Stimulated activated effector memory CD8-positive, alpha-beta T cell treated with anti-CD3 and anti-CD28 coated beads, Interleukin-12 subunit alpha, Interleukin-12 subunit beta, amount 100 ng/mL, for 72 hours (primary cell): ENCODE data around the gene RPS6KA2.
"Not testable (repeated sequence)": the region's sequence is repeated elsewhere in the genome, so short reads cannot be mapped to it uniquely, and the experiment has no call there.

Experiments used
- ATAC-seq: fragments of 150-1000 bp; cut with Tn5 transposase; 2 replicates; pipeline ENCODE4 v1.10.0; 2021
- DNase-seq, 2 donors: peaks; one replicate each; pipeline ENCODE4 v3.0.0; 2021 to 2022; ENCODE audit warnings: low spot score in 2 of 2
- H3K27ac Mint-ChIP-seq: one replicate; pipeline ENCODE4 v1.8.0; 2022; ENCODE audit warnings: mild to moderate bottlenecking, mixed read lengths
- H3K36me3 Mint-ChIP-seq: one replicate; pipeline ENCODE4 v1.8.0; 2022; ENCODE audit warnings: mild to moderate bottlenecking, mixed read lengths
- H3K4me1 Mint-ChIP-seq: one replicate; pipeline ENCODE4 v1.8.0; 2022; ENCODE audit warnings: mixed read lengths
- H3K4me3 Mint-ChIP-seq: one replicate; pipeline ENCODE4 v1.8.0; 2022; ENCODE audit warnings: mild to moderate bottlenecking, mixed read lengths
- H3K9me3 Mint-ChIP-seq: one replicate; pipeline ENCODE4 v1.8.0; 2022; ENCODE audit warnings: mixed read lengths

The RPS6KA2 gene

DNA sequence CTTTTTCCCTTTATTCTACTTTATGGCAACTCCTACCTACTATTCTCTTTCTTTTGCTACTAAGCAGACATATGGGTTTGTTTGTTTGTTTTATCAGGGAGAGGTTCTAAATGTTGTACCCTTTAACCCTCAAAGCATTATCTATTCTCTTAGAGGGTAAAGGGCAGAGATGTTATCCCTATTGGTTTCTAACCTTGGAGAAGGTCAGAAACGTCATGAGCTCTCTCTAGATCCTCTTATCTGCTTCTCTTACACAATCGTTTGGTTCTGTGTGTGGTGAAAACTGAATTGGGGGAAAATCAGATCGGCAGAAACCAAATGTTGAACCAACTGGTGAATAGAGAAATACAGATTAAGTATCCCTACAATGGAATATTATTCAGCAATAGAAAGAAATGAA lies 237.9 kb downstream of the RPS6KA2 start:
- no peaks in the 10 kb centered on the region for H3K9me3 Mint-ChIP-seq
- DNase-seq: no peak
- no peak overlapping the region for H3K27ac Mint-ChIP-seq
- H3K36me3 Mint-ChIP-seq: no peaks in the 10 kb centered on the region
- no peaks in the 10 kb centered on the region for H3K4me1 Mint-ChIP-seq
- H3K4me3 Mint-ChIP-seq: no peak overlapping the region
- ATAC-seq: no peak

DNA sequence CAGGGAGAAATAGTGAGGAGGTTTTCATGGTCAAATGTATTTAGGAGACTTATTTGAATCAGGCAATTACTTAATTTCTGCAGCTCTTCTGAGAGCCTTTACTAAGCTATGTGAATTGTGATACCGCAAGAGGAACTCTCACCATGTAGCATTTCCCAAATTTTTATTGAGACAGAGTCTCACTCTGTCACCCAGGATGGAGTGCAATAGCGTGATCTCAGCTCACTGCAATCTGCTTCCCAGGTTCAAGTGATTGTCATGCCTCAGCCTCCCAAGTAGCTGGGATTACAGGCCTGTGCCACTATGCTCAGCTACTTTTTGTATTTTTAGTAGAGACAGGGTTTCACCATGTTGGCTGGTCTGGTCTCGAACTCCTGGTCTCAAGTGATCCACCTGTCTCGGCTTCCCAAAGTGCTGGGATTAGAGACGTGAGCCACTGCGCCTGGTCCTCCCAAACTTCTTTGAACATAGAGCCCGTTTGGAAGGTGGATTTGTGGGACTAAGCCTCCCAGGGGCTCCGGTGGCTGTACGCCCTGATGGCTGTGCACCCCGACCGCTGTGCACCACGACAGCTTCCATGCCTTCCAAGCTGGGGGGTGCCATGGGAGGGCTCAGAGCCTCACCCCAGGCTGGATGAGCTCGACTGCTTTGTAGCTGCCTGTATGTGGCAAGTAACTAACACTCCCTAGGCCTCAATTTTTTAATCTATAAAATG lies 238.6 kb downstream of the RPS6KA2 start:
- ATAC-seq (no peak), DNase-seq (no peak)
- Mint-ChIP-seq H3K36me3 (no peaks in the 10 kb centered on the region), H3K27ac (no peak overlapping the region), H3K4me1 (peaks cover 5% of the 10 kb centered on the region), H3K4me3 (no peak overlapping the region), H3K9me3 (no peaks in the 10 kb centered on the region)

DNA sequence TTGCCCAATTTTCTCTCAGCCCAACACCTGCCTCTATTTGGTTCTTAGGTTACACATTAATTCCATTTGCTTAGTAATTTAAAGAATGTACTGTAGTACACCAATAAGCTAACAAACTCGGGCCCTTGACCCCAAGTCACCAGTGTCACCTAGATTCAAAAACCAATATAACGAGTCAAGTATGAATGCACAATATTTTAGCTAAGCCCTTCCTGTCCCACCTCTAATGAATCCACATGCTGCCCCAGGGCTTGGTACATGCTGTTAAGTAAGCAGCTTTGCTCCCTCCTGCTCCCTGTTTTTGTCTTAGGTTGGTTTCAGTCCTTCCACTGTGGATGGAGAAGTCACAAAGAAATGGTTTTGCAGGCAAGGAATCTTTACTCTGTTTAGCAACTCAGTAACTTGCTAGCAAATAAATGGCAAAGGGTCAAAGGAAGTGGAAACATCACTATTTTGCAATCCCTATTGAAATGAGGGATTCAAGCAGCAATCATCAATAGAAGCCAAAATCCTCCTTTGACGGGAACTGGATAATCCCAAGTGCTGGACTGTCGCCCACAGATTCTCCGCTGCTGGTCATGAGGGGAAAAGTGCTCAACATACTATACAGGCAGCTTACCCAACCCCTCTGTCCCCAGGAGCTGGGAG lies 239.3 kb downstream of the RPS6KA2 start:
- DNase-seq (no peak), ATAC-seq (no peak)
- H3K4me1 Mint-ChIP-seq: peaks cover 5% of the 10 kb centered on the region
- no peak overlapping the region for H3K27ac Mint-ChIP-seq
- H3K9me3 Mint-ChIP-seq: no peaks in the 10 kb centered on the region
- H3K36me3 Mint-ChIP-seq: no peaks in the 10 kb centered on the region
- H3K4me3 Mint-ChIP-seq: no peak overlapping the region

DNA sequence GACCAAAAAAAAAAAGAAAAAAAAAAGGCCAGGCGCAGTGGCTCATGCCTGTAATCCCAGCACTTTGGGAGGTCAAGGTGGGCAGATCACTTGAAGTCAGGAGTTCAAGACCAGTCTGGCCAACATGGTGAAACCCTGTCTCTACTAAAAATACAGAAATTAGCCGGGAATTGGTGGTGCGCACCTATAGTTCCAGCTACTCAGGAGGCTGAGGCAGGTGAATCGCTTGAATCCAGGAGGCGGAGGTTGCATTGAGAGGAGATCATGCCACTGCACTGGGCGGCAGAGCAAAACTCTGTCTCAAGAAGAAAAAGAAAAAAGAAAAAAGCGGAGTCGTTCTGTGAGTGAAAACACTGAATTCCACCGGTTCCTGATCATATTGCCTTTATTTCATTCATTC lies 240.0 kb downstream of the RPS6KA2 start:
- not testable (repeated sequence) for H3K4me3 Mint-ChIP-seq, H3K4me1 Mint-ChIP-seq, H3K27ac Mint-ChIP-seq, H3K9me3 Mint-ChIP-seq, ATAC-seq, DNase-seq, H3K36me3 Mint-ChIP-seq

DNA sequence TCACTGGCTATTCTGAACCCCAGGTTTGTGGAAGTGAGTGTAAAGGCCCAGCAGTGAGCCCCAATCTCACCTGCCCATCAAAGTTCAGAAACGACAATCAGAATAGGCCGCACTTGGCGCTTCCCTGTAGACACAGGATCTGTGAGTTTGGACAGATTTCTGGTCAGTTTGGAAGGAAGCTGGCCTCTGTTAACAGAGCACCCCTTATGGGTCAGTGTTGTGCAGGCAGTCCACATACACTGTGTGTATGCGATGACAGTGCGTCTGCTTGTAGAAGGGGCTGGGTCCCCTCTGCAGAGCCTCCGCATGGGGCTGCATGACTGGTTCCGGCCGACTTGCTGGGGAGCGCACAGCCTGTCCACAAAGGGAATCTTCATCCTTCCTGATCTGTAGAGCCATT lies 240.9 kb downstream of the RPS6KA2 start:
- no peaks in the 10 kb centered on the region for H3K9me3 Mint-ChIP-seq
- H3K4me1 Mint-ChIP-seq: peaks cover 11% of the 10 kb centered on the region
- no peak for DNase-seq
- no peak overlapping the region for H3K27ac Mint-ChIP-seq
- no peak overlapping the region for H3K4me3 Mint-ChIP-seq
- ATAC-seq: no peak
- no peaks in the 10 kb centered on the region for H3K36me3 Mint-ChIP-seq

DNA sequence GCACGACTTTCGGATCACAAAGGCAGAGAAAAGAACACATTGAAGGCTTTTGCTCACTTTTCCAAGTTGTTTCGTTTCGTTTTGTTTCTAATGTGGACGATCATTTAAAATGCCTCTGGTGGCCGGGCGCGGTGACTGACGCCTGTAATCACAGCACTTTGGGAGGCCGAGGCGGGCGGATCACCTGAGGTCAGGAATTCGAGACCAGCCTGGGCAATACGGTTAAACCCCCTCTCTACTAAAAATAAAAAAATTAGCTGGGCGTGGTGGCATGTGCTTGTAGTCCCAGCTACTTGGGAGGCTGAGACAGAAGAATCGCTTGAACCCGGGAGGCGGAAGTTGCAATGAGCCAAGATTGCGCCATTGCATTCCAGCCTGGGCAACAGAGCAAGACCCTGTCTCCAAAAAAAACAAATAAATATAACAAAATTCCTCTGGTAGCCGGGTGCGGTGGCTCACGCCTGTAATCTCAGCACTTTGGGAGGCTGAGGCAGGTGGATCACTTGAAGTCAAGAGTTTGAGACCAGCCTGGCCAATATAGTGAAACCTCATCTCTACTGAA lies 243.2 kb downstream of the RPS6KA2 start:
- Mint-ChIP-seq H3K4me1 (peaks cover 12% of the 10 kb centered on the region), H3K27ac (peak overlapping the region; percentile 54), H3K4me3 (peak overlapping the region; percentile 85)
- not testable (repeated sequence) for H3K36me3 Mint-ChIP-seq, DNase-seq, ATAC-seq, H3K9me3 Mint-ChIP-seq

DNA sequence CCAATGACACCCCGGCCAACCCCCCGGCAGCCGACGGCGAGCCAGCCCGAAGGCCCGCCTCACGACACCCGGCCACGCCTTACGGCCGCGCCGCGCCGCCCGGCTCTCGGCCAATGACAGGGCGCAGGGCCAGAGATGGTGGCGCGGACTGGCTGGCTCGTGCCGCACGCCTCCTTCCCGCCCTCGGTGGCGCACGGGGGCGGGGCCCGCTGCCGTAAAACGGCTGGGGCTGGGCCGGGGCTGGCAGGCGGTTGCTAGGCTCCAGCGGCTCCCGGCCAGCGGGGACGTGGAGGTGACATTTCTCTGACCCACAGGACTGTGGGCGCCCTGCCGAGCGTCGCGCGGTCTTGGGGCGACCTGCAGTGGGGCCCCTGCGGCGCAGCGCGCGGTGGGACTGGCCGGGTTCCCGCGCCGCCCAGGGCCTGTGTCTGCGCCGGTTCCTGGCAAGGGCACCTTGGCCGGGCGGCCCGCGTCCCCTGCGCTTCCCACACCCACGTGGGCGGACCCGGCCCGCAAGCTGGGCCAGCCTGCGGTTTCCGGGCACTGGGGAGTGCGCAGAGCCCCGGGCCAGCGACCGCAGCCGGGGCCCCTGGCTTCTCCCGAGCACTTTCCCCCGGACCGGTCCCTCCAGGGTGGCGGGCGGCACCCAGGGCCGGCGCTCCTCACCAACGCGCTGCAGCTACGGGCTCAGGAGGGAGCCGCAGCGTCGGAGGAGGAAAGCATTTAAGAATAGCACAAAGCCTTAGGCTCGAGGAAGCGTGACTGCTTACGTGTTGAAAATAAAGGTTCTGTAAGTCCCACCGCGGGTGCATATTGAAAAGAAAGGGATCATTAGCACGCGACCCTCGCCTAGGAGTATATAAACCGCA lies 243.9 kb downstream of the RPS6KA2 start, which contains the start of gene MPC1:
TSS of gene MPC1 (minus strand) at position 8 of the 869 bp plus-strand sequence. CDS start 64 bp downstream, outside the sequence.
- no peaks in the 10 kb centered on the region for H3K36me3 Mint-ChIP-seq
- H3K4me1 Mint-ChIP-seq: peaks cover 12% of the 10 kb centered on the region
- ATAC-seq (peak; percentile 96), DNase-seq (peak; percentile 95)
- H3K9me3 Mint-ChIP-seq: no peaks in the 10 kb centered on the region
- H3K27ac Mint-ChIP-seq: peak within 1 kb of the TSS; percentile 54
- peak within 1 kb of the TSS; percentile 85 for H3K4me3 Mint-ChIP-seq

DNA sequence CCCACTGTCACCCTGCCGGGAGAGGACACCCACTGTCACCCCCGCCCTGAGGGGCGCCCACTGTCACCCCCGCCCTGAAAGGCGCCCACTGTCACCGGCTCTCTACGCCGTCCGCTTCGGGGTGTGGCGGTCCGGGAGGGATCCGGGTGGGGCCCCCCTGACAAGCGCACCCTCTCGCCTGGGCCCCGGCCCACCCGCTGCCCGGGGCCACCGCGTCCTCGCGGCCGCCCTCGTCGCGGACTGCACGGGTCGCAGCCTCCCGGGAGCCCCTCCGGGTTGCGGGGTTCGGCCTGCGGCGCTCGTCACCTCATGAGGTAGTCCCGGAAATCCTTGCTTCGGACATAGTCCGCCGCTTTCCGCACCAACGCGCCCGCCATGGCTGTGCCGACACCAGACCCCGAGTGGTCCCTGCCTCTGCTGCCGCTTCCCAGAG lies 244.5 kb downstream of the RPS6KA2 start:
- Mint-ChIP-seq H3K4me1 (peaks cover 12% of the 10 kb centered on the region), H3K9me3 (no peaks in the 10 kb centered on the region), H3K4me3 (peak overlapping the region; percentile 85), H3K27ac (no peak overlapping the region), H3K36me3 (no peaks in the 10 kb centered on the region)
- DNase-seq: no peak
- peak; percentile 26 for ATAC-seq

DNA sequence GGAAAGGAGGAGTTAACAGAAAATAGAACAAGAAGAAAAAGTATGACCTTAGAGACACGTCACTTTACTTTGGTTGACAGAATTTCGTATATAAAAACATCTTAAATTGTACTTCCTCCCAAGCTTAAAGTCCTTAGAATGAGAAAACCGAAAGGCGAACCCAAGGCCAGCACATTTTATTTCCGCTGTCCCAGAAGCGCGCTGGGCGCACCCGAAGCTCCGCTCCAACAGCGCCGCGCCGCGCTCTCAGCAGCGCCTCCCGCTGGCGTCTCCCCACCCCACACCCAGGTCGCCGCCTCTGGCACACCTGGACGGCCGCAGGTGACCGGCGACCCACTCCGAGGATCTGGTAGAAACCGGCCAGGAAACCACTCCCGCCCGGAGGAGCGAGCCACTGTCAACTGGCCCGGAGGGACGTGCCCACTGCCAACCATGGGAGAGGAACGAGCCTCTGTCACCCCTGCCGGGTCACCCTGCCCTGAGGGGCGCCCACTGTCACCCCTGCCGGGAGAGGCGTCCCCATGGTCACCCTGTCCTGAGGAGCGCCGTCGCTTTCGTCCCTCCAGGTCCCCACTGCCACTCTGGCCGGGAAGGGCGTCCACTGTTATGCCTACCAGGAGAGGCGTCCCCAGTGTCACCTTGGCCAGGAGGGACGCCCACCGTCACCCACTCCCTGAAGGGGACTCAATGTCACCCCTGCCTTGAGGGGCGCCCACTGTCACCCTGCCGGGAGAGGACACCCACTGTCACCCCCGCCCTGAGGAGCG lies 245.1 kb downstream of the RPS6KA2 start:
- no peaks in the 10 kb centered on the region for H3K9me3 Mint-ChIP-seq
- DNase-seq: peak; percentile 70 to 89
- ATAC-seq: peak; percentile 56
- H3K27ac Mint-ChIP-seq: peak overlapping the region; percentile 41
- no peaks in the 10 kb centered on the region for H3K36me3 Mint-ChIP-seq
- peak overlapping the region; percentile 85 for H3K4me3 Mint-ChIP-seq
- peaks cover 12% of the 10 kb centered on the region for H3K4me1 Mint-ChIP-seq

DNA sequence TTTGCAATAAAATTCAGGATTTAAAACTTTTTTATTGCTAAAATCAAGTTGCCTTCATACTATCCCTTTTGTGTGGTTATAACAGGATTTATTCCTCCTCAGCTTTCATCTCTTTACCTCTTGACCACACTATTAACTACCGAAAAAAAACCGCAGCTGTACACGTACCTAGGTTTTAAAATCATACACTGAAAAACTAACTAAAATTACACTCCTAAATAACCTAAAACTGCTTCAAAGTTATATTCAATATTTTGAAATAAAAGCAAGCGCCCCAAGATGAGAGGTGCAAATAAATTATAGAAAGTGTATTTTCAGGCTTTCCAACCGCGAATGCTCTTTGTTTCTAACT lies 245.7 kb downstream of the RPS6KA2 start:
- no peaks in the 10 kb centered on the region for H3K9me3 Mint-ChIP-seq
- no peak for ATAC-seq
- peak overlapping the region; percentile 85 for H3K4me3 Mint-ChIP-seq
- no peaks in the 10 kb centered on the region for H3K36me3 Mint-ChIP-seq
- H3K27ac Mint-ChIP-seq: peak overlapping the region; percentile 41
- DNase-seq: no peak
- peaks cover 12% of the 10 kb centered on the region for H3K4me1 Mint-ChIP-seq

DNA sequence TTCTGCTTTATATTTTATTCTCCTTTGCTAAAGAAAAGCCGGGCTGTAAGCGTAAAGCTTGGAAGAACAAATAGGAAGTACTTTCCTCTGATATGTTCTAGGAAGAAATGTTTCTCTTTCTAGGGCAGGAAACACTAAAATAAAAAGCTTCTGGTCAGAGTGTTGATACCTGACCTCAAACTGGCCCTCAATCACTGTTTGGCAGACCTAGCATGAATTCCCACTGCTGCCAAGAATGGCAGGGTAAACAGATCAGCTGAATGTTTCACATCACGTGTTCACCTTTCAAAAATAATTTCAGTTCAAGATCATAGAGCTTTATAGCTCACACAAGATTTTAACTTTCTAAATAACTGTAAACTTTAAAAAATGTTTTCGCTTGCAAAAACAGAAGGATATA lies 247.3 kb downstream of the RPS6KA2 start:
- ATAC-seq: no peak
- Mint-ChIP-seq H3K27ac (no peak overlapping the region), H3K4me1 (peaks cover 12% of the 10 kb centered on the region), H3K4me3 (no peak overlapping the region), H3K9me3 (no peaks in the 10 kb centered on the region), H3K36me3 (no peaks in the 10 kb centered on the region)
- no peak for DNase-seq

DNA sequence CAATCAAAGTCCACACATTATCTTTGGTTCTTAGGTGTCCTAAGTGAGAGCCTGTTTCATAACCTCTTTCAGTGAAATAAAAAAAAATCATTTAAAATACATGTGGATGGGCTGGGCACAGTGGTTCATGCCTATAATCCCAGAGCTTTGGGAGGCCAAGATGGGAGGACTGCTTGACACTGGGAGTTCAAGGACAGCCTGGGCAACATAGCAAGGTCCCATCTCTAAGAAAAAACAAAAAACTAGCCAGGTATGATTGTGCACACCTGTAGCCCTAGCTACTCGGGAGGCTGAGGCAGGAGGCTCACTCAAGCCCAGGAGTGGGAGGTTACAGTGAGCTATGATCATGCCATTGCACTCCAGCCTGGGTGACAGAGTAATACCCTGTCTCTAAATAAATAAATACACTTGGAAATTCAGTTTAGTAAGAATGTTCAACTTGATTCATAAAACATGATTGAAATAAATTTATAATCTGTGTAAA lies 247.9 kb downstream of the RPS6KA2 start:
- Mint-ChIP-seq H3K27ac (no peak overlapping the region), H3K4me3 (no peak overlapping the region), H3K9me3 (no peaks in the 10 kb centered on the region), H3K36me3 (no peaks in the 10 kb centered on the region), H3K4me1 (peaks cover 12% of the 10 kb centered on the region)
- DNase-seq: no peak
- ATAC-seq: no peak

DNA sequence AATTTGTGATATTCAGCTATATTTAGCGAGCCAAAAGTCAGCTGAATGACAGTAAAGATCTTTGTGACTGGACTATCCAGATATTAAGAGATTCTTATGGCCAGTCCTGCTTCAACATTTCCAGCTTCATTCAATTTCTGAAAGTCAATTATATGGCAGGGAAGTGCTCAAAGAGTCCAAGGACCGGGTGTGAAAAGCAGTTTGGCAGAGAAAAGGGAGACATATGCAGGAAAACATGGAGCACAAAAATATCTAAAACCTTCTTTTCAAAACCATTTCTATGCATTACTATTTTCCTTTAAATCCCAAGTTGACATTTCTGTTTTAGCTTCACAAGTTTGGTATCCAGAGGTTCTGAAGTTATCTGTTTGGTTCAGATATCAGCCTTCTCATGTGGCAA lies 249.3 kb downstream of the RPS6KA2 start:
- no peak for ATAC-seq
- Mint-ChIP-seq H3K4me1 (peaks cover 6% of the 10 kb centered on the region), H3K36me3 (no peaks in the 10 kb centered on the region), H3K9me3 (no peaks in the 10 kb centered on the region), H3K4me3 (no peak overlapping the region), H3K27ac (no peak overlapping the region)
- DNase-seq: no peak

DNA sequence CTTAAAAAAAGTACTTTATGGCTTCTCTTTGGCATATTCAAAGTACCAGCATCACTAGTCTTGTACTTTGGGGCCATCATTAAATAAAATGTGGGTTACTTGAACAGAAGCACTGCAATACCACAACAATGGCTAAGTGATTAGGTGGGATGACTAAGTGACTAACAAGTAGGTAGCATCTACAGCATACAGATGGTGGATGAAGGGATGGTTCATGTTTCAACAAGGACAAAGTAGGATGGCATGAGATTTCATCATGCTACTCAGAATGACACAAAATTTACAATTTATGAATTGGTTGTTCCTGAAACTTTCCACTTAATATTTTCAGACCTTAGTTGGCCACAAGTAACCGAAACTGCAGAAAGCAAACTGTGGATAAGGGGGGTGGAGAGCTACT lies 252.0 kb downstream of the RPS6KA2 start:
- DNase-seq (no peak), ATAC-seq (no peak)
- Mint-ChIP-seq H3K4me3 (no peak overlapping the region), H3K9me3 (no peaks in the 10 kb centered on the region), H3K36me3 (no peaks in the 10 kb centered on the region), H3K4me1 (no peaks in the 10 kb centered on the region), H3K27ac (no peak overlapping the region)
